Neuronal stem cell (in vitro differentiated cells): ENCODE measurements around the gene CDK12.
A peak's percentile ranks its signal among the peaks of the same experiment; 100 is the strongest.

Experiments
- DNase-seq: peaks from one replicate; pipeline ENCODE4 v3.0.0-alpha.2; 2013; ENCODE audit warnings: low spot score
- H2AFZ ChIP-seq: one replicate; pipeline ENCODE4 v1.6.1; 2013; ENCODE audit warnings: mild to moderate bottlenecking, low read length, inconsistent platforms
- H2AK5ac ChIP-seq: 2 replicates; pipeline ENCODE4 v1.6.1; 2013; ENCODE audit warnings: low read depth, mild to moderate bottlenecking, inconsistent platforms, low read length, moderate library complexity, mixed read lengths
- H2BK120ac ChIP-seq: 2 replicates; pipeline ENCODE4 v1.6.1; 2013; ENCODE audit warnings: low read depth, mild to moderate bottlenecking, inconsistent platforms, low read length, moderate library complexity, mixed read lengths
- H2BK12ac ChIP-seq: one replicate; pipeline ENCODE4 v1.6.1; 2013; ENCODE audit warnings: low read length, inconsistent platforms
- H2BK15ac ChIP-seq: 2 replicates; pipeline ENCODE4 v1.6.1; 2013; ENCODE audit warnings: mild to moderate bottlenecking, low read length, inconsistent platforms, mixed read lengths
- H2BK5ac ChIP-seq: one replicate; pipeline ENCODE4 v1.6.1; 2013; ENCODE audit warnings: inconsistent platforms, mild to moderate bottlenecking, low read length, moderate library complexity
- H3K14ac ChIP-seq: one replicate; pipeline ENCODE4 v1.6.1; 2013; ENCODE audit warnings: low read length, inconsistent platforms
- H3K18ac ChIP-seq: 2 replicates; pipeline ENCODE4 v1.6.1; 2013; ENCODE audit warnings: low read length, inconsistent platforms
- H3K23ac ChIP-seq: 2 replicates; pipeline ENCODE4 v1.6.1; 2013; ENCODE audit warnings: low read depth, mild to moderate bottlenecking, mixed read lengths, low read length, inconsistent platforms; ENCODE audit not compliant: poor library complexity
- H3K27ac ChIP-seq: replicated peaks from 3 replicates; pipeline ENCODE4 v1.5.1; 2013; ENCODE audit warnings: low read length, inconsistent platforms
- H3K27me3 ChIP-seq, 3 experiments: 2 replicates each; pipeline ENCODE4 v1.6.1; 2013; ENCODE audit warnings: low read length in 3 of 3, mild to moderate bottlenecking in 2 of 3, inconsistent platforms in 1 of 3, low read depth in 1 of 3, mixed read lengths in 1 of 3, moderate library complexity in 1 of 3; ENCODE audit not compliant: control insufficient read depth in 3 of 3, insufficient read depth in 3 of 3
- H3K36me3 ChIP-seq, 2 donors: replicated peaks in 1 of 2; 2 replicates each; pipeline ENCODE4 v1.6.1; 2013; ENCODE audit warnings: low read length in 2 of 2; ENCODE audit not compliant: control insufficient read depth in 2 of 2, insufficient read depth in 2 of 2
- H3K4ac ChIP-seq: 2 replicates; pipeline ENCODE4 v1.6.1; 2013; ENCODE audit warnings: inconsistent platforms, mild to moderate bottlenecking, low read length, moderate library complexity
- H3K4me1 ChIP-seq, 2 donors: 1 replicate in 1 of 2; 2 replicates in 1 of 2; pipeline ENCODE4 v1.6.1; 2013; ENCODE audit warnings: low read length in 2 of 2, low read depth in 1 of 2; ENCODE audit not compliant: control insufficient read depth in 2 of 2, insufficient read depth in 1 of 2
- H3K4me2 ChIP-seq: one replicate; pipeline ENCODE4 v1.6.1; 2013; ENCODE audit warnings: mild to moderate bottlenecking, low read length, inconsistent platforms; ENCODE audit not compliant: insufficient read depth, poor library complexity, severe bottlenecking
- H3K4me3 ChIP-seq, 2 donors: 2 replicates each; pipeline ENCODE4 v1.5.1; 2013; ENCODE audit warnings: low read length in 2 of 2, mild to moderate bottlenecking in 2 of 2, inconsistent platforms in 1 of 2, moderate library complexity in 1 of 2
- H3K79me1 ChIP-seq: one replicate; pipeline ENCODE4 v1.6.1; 2013; ENCODE audit warnings: low read depth, mild to moderate bottlenecking, inconsistent platforms, low read length, moderate library complexity
- H3K9ac ChIP-seq: one replicate; pipeline ENCODE4 v1.6.1; 2013; ENCODE audit warnings: mild to moderate bottlenecking, low read depth, low read length, inconsistent platforms; ENCODE audit not compliant: poor library complexity
- H3K9me3 ChIP-seq, 2 donors: replicated peaks in 1 of 2; 2 replicates each; pipeline versions ENCODE3 to v1.6.1; 2013; ENCODE audit warnings: low read length in 2 of 2, mild to moderate bottlenecking in 2 of 2, inconsistent platforms in 1 of 2, low read depth in 1 of 2, mixed read lengths in 1 of 2, moderate library complexity in 1 of 2; ENCODE audit not compliant: control insufficient read depth in 2 of 2, insufficient read depth in 1 of 2
- H4K8ac ChIP-seq: one replicate; pipeline ENCODE4 v1.6.1; 2013; ENCODE audit warnings: low read depth, mild to moderate bottlenecking, inconsistent platforms, low read length, moderate library complexity
- H4K91ac ChIP-seq: one replicate; pipeline ENCODE4 v1.6.1; 2013; ENCODE audit warnings: low read length, low read depth, mild to moderate bottlenecking, inconsistent platforms; ENCODE audit not compliant: poor library complexity
- WGBS, 2 donors: extraction: QIAGEN DNeasy Blood & Tissue Kit; methylation state at CpG; one replicate each; pipeline ENCODE4 v1.1.7; 2013; ENCODE audit warnings: missing lambda C conversion rate in 2 of 2, mixed read lengths in 1 of 2; ENCODE audit not compliant: insufficient read length in 2 of 2, insufficient replicate concordance in 1 of 2; ENCODE audit errors: extremely low coverage in 2 of 2; 5-methylcytosine and 5-hydroxymethylcytosine counted together

The CDK12 gene

DNA sequence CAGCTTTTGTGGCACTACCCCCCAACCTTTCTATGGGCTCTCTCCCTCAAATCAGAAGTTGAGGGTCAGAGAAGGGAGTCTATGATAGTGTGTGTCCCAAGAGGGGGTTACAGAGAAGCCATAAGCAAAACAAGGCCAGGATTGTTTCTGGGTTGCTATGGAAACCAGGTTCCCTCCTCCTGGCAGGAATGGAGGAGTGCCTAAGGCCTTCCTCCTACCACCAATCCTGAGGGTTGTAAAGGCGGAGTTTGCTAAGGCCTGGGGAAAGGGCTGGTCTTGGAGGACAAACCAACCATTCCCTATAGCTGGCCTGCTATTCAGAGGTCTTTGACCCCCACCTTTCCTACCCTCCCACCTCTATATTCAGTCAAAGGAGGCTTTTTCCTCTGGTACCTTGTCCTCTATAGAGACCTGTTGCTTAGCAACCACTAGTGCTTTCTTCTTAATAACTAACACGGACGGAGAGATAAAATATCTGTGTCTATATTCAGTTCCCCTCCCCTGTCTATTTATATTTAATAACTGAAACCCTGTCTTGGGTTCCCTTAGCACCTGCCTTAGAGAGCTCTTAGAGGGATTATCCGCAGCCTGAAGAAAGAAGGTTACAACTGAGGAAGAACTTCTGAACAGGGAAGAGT is 103.0 kb downstream of the CDK12 start:
- WGBS, 2 donors = no CpG with 5 or more reads among the region's 4 CpGs

DNA sequence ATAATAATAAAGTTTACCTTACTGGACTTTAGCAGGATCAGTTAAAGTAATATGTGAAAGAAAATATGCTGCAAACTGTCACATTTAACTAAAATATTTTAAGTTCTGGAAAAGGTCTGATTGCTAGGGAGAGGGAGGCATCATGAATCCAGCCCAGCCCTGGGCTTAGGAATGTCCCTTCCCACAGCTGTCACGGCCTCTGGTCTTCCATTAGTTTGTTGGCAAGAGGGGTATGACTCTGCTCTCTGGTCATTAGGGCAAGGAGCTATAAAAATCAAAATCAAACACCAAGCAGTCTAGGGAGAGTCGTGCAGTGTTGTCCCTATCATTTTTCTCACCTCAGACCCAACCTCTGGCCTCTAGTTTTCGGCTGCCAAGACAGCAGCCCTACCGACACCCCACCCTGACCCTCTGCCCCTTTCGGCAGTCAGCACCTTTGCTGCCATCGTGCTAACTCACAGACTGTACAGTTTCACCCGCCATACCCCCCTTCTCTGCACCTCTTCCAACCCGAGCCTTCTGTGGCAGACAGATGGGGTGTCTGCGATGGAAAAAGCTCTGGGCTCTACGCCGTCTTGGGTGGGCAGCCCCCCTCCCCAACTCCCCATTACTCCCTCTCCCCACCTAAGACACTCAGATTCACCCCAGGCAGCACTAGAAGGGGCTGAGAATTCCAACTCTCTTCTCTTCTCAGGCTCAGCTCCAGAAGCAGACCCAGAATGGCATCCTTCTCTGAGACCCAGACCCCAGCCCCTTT is 105.0 kb downstream of the CDK12 start:
- DNase-seq = no peak
- Histone ChIP-seq H3K27me3 (no peaks in the 10 kb centered on the region), H2BK12ac (no peak overlapping the region), H3K4me2 (no peak overlapping the region), H3K27ac (no peak overlapping the region), H3K18ac (no peak overlapping the region), H3K4me3 (no peak overlapping the region), H3K36me3 (peaks cover 24 to 44% of the 10 kb centered on the region in 2 donors), H2AFZ (no peak overlapping the region), H3K14ac (no peak overlapping the region), H4K91ac (no peak overlapping the region), H3K4me1 (peaks cover 13 to 15% of the 10 kb centered on the region in 2 donors), H2AK5ac (no peak overlapping the region), H4K8ac (no peak overlapping the region), H2BK120ac (no peak overlapping the region), H3K23ac (no peak overlapping the region), H3K9me3 (peaks cover 0 to 2% of the 10 kb centered on the region in 2 donors), H2BK15ac (no peak overlapping the region), H3K79me1 (no peaks in the 10 kb centered on the region), H3K9ac (no peak overlapping the region), H2BK5ac (no peak overlapping the region), H3K4ac (no peak overlapping the region)
- no CpG with 5 or more reads among the region's 11 CpGs for WGBS, 2 donors

More for the DNA sequence above, 103.0 kb downstream of the CDK12 start:
- no peak overlapping the region for H3K23ac ChIP-seq
- H2AFZ ChIP-seq = no peak overlapping the region
- no peak overlapping the region for H3K4ac ChIP-seq
- no peak overlapping the region for H2BK5ac ChIP-seq
- H4K8ac ChIP-seq = no peak overlapping the region
- no peak overlapping the region for H2BK15ac ChIP-seq
- no peak overlapping the region for H3K9ac ChIP-seq
- H3K27me3 ChIP-seq = no peaks in the 10 kb centered on the region
- H3K18ac ChIP-seq = no peak overlapping the region
- DNase-seq = peak; percentile 73
- H4K91ac ChIP-seq = no peak overlapping the region
- no peak overlapping the region for H2AK5ac ChIP-seq
- no peaks in the 10 kb centered on the region for H3K79me1 ChIP-seq
- H3K14ac ChIP-seq = no peak overlapping the region
- peak overlapping the region; percentile 54 for H3K27ac ChIP-seq
- H3K9me3 ChIP-seq = no peaks in the 10 kb centered on the region
- no peak overlapping the region for H2BK120ac ChIP-seq
- H2BK12ac ChIP-seq = no peak overlapping the region
- no peak overlapping the region for H3K4me2 ChIP-seq
- no peak overlapping the region for H3K4me3 ChIP-seq
- peaks cover 13 to 15% of the 10 kb centered on the region in 2 donors for H3K4me1 ChIP-seq
- peaks cover 19 to 53% of the 10 kb centered on the region in 2 donors for H3K36me3 ChIP-seq

DNA sequence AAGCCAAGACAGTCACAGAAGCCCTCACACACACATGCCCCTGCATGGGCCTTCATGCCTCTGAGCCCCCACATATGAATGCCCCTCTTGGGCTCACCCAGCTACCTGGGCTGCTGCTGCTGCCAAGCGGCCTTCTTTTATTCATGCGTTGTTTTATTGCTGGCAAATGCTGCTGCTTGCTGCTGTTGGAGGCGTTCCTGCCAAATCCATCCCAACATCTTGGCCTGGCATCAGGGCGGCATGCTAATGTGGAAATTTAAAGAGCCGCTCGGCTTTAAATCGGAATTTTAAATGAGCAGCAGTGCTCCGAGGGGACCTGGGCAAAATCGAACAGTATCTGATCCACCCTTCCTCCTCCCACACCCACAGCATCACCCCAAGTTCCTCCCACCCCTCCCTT is 107.4 kb downstream of the CDK12 start:
- H2BK120ac ChIP-seq = no peak overlapping the region
- no peak overlapping the region for H2BK5ac ChIP-seq
- DNase-seq = no peak
- no peak overlapping the region for H3K14ac ChIP-seq
- H2BK12ac ChIP-seq = no peak overlapping the region
- H3K4me1 ChIP-seq = peaks cover 7 to 8% of the 10 kb centered on the region in 2 donors
- no peak overlapping the region for H4K8ac ChIP-seq
- H3K27ac ChIP-seq = no peak overlapping the region
- H3K4me3 ChIP-seq = no peak overlapping the region
- H2AK5ac ChIP-seq = no peak overlapping the region
- no peaks in the 10 kb centered on the region for H3K79me1 ChIP-seq
- H4K91ac ChIP-seq = no peak overlapping the region
- no peaks in the 10 kb centered on the region for H3K27me3 ChIP-seq
- no peak overlapping the region for H3K23ac ChIP-seq
- no peak overlapping the region for H3K4ac ChIP-seq
- peak overlapping the region; percentile 10 for H3K9ac ChIP-seq
- no CpG with 5 or more reads among the region's 9 CpGs for WGBS, 2 donors
- no peak overlapping the region for H3K4me2 ChIP-seq
- H2BK15ac ChIP-seq = no peak overlapping the region
- no peak overlapping the region for H2AFZ ChIP-seq
- peaks cover 0 to 2% of the 10 kb centered on the region in 2 donors for H3K9me3 ChIP-seq
- no peak overlapping the region for H3K18ac ChIP-seq
- H3K36me3 ChIP-seq = peaks cover 24 to 44% of the 10 kb centered on the region in 2 donors

DNA sequence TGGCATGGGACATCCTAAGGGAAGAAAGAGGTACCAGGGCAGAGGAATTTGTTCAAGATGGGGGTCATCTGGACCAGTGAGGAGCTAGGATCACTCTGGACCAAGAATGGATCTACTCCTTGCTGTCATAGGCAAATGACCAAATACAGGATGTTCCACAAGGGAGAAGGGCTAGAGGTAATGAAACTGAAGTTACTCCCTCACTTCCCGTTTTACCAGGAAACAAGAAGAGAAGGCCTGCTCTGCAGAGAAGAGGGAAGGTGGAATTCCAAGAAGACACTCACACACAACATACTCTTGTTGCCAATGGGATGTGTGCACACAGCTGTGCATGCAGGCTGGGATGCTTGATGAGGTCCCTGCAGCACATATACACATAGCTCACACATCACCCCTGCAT is 107.8 kb downstream of the CDK12 start:
- no peak for DNase-seq
- no peak overlapping the region for H3K27ac ChIP-seq
- no peak overlapping the region for H3K14ac ChIP-seq
- H2BK120ac ChIP-seq = no peak overlapping the region
- H3K23ac ChIP-seq = no peak overlapping the region
- H2BK5ac ChIP-seq = no peak overlapping the region
- no peak overlapping the region for H3K4me2 ChIP-seq
- H4K8ac ChIP-seq = no peak overlapping the region
- H2BK15ac ChIP-seq = no peak overlapping the region
- peaks cover 24 to 44% of the 10 kb centered on the region in 2 donors for H3K36me3 ChIP-seq
- H4K91ac ChIP-seq = no peak overlapping the region
- no peak overlapping the region for H3K18ac ChIP-seq
- peaks cover 5 to 7% of the 10 kb centered on the region in 2 donors for H3K4me1 ChIP-seq
- H3K27me3 ChIP-seq = no peaks in the 10 kb centered on the region
- no peak overlapping the region for H3K4ac ChIP-seq
- peaks cover 0 to 2% of the 10 kb centered on the region in 2 donors for H3K9me3 ChIP-seq
- H2BK12ac ChIP-seq = no peak overlapping the region
- no peak overlapping the region for H3K9ac ChIP-seq
- no peak overlapping the region for H2AK5ac ChIP-seq
- no peak overlapping the region for H2AFZ ChIP-seq
- WGBS, 2 donors = no CpG with 5 or more reads among the region's 1 CpG
- H3K79me1 ChIP-seq = no peaks in the 10 kb centered on the region
- H3K4me3 ChIP-seq = no peak overlapping the region
